Smooth muscle cell of the brain vasculature (primary cell): ENCODE results near the gene C2orf76.

Experiments
- DNase-seq: peaks from one replicate; pipeline ENCODE4 v3.0.0-alpha.2; 2012; ENCODE audit warnings: low read depth, low spot score

Gene C2orf76

DNA sequence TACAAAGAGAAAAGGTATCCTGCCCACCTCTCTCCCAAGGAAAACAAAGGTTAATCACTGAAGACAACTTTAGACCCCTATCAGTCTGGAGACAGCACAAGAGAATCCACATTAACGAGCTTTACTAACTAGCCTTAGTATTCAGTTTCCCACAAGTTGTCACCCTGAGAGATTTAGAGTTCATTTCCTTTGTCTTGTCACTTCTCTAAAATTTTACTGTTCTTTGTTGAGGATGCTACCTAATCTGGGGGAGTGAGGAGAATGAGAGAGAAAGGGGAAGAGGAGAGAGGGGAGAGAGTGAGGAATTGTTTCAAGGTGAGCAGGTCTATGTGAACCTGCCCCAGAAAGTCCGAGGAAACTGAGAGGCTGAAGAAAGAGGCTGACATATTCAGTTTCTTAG is 28.4 kb downstream of the C2orf76 start:
- no peak for DNase-seq

GRCh38 chr2:119337749-119338148 is 28.9 kb downstream of the C2orf76 start:
- no peak for DNase-seq

DNA sequence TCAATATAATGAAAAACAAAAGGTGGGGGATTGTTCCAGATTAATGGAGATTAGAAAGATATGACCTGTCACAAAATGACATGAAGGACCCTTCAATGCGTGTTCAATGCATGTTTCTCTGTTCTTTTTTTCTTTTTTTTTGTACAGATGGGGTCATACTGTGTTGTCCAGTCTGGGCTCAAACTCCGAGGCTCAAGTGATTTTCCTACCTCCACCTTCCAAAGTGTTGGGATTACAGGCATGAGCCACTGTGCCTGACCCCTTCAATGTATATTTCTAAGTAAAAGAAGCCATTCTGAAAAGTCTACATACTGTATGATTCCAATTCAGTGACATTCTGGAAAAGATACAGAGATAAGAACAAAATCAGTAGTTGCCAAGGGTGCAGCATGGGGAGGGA is 32.8 kb downstream of the C2orf76 start:
- no peak for DNase-seq

DNA sequence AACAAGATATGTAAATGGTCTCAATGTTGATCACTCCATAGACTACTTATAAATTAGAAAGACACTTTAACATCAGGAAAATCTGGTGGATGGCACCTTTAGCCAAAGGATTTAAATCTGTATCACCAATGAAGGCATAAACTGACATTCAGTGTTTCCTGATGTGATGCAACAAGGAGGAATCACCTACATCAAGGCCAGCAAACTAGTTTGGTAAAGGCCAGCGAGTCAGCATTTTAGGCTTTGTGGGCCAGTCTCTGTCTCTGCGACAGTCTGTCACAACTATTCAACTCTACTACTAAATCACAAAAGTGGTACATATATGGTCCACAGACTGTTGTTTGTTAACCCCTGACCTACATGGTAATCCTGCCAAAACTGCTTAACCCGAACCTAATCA is 33.3 kb downstream of the C2orf76 start:
- DNase-seq: no peak

GRCh38 chr2:119332953-119333352 is 33.7 kb downstream of the C2orf76 start:
- no peak for DNase-seq

DNA sequence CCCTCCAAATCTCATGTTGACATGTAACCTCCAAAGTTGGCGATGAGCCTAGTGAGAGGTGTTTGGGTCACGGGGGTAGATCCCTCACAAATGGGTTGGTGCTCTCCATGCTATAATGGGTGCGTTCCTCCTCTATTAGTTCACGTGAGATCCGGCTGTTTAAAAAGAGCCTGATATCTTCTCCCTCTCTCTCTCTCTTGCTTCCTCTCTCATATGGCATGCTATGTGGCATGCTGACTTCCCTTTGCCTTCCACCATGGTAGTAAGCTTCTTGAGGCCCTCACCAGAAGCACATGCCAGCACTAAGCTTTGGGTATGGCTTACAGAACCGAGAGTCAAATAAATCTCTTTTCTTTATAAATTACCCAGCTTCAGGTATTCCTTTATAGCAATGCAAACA is 39.2 kb downstream of the C2orf76 start:
- DNase-seq: no peak

DNA sequence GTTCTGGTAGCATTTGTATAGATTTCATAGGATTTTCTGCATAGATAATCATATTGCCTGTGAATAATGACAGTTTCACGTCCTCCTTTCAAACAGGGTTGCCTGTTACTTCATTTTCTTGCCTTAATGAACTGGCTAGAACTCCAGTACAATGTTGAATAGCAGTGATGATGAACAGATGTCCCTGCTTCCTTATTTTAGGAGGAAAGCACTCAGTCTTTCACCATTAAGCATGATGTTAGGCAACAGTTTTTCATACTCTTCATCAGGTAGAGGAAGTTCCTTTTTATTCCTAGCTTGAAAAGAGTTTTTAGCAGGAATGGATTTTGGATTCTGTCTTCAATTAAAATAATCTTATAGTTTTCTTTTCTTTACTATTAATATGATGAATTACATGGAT is 39.7 kb downstream of the C2orf76 start:
- DNase-seq: no peak

GRCh38 chr2:119324685-119325270 is 41.9 kb downstream of the C2orf76 start:
- DNase-seq: no peak

DNA sequence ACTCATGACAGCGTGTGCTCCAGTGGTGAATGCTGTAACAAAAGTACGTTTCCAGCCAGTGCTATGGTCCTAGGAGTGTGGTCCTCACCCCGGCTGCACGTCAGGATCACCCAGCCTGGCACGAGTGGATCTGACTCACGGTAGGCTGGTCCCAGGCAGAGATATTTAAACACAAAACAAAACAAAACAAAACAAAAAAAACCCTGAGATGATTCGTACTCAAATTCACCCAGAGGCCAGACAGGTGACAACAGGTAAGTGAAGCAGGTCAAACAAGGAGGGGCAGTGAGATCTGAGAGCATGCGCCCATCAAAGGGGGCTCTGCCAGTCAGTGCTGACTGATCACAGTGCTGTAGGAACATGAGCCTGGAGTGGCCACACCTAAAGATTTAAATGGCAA is 43.2 kb downstream of the C2orf76 start:
- no peak for DNase-seq

DNA sequence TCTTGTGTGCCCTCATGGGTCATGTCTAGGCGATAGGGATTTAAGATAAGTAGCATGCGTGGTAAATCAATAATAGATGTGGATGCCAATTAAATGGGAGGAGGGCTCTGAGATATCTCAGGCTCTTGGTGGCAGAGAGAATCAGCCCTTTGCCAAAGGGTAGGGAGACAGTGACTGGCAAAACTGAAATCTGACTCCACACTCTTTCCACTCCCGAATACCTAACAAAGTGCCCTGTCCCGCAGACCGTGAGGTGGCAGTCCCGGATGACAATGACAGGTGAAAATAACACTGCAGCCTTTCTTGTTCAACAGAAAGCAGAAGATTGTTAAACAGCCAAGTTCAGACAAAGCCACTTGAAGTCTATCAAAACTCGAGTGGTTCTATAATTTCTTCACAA is 47.0 kb downstream of the C2orf76 start:
- no peak for DNase-seq

DNA sequence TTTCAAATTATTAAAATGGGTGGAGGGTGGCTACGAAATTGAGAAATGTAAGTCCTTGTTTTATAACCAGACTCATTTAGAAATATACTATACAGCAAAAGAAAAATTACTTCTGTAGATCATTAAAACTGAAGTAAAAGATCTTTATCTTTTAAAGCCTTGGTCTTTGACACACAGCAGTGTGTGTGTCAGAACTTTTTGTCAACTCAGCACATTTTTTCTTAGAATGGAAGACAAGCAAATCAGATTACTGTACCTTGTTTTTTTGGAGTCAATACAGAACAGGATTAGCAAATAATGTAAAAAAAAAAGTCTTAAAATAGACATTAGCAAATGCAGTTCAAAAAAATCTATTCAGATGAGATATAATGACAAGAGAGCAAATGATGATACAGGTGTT is 49.1 kb downstream of the C2orf76 start:
- DNase-seq: no peak

- no peak for DNase-seq
These were observed 50.6 kb downstream of the C2orf76 start for GRCh38 chr2:119316066-119316465.

- DNase-seq: no peak
These were observed 51.3 kb downstream of the C2orf76 start for GRCh38 chr2:119315241-119315925.

DNA sequence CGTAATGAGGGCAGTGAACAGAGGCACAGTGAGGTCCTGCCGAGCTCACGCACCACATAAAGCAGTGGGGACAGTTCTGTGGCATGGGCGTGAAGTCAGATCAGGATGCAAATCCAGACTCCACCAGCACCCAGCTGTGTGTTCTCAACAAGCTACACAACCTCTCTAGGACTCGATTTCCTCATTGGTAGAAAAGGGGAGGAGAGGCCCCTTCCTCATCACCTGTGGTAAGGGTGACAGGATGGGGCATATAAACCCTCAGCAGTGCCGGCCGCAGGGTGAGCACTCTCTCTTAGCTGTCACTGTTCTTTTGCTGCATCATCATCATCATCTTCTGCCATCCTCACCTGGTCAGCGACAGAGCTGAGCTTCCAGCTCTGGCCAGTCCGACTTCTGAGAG is 54.8 kb downstream of the C2orf76 start:
- DNase-seq: no peak

- DNase-seq: no peak
These were observed 55.3 kb downstream of the C2orf76 start for GRCh38 chr2:119311371-119311770.

DNA sequence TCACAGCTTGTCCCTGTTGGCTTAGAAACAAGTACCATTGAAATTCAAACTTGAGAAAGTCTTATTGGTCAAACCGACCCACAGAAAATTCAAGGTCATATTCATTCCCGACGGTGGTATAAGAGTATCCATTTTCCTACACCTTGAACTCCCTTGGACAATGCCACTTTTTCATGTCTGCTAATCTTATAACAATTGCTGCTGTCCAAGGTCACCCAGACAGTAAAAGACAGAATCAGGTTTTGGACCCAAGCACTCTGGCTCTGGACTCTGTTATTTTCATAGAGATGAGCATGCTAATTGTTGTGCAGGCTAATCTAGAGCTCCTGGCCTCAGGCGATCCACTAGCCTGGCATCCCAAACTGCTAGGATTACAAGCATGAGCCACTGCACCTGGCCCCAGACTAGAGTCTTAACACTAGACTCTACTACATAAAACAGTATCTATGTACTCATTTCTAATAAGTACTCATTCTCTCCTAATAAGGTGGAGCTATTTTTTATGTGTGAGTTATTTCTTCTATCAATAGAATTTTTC is 57.8 kb downstream of the C2orf76 start:
- DNase-seq: no peak

GRCh38 chr2:119307419-119308140 is 59.1 kb downstream of the C2orf76 start:
- no peak for DNase-seq

GRCh38 chr2:119306196-119306590 is 60.4 kb downstream of the C2orf76 start:
- no peak for DNase-seq

GRCh38 chr2:119305497-119306195 is 61.0 kb downstream of the C2orf76 start:
- DNase-seq: no peak

GRCh38 chr2:119304847-119305246 is 61.8 kb downstream of the C2orf76 start:
- DNase-seq: no peak

GRCh38 chr2:119301413-119301812 is 65.2 kb downstream of the C2orf76 start:
- peak; percentile 59 for DNase-seq

GRCh38 chr2:119295688-119296375 is 70.8 kb downstream of the C2orf76 start:
- no peak for DNase-seq
